Endothelial cell of umbilical vein (primary cell): ENCODE data around the gene NAXE. TPM values are rescaled to one million over a fixed set of nuclear protein-coding genes. Genes with fewer than 3 reads are reported as not detected.

ENCODE experiments used
- BruUV-seq: library from RNA; stranded (reverse); fragments of 400-500 nt; replicated peaks from 2 replicates; lab custom pipeline; 2021; lab: Mats Ljungman, UMichigan
- CTCF ChIA-PET: fragments of 300-600, 350-600 bp; sonication (Branson Sonifier 250); formaldehyde crosslinking; loops from one replicate; lab custom pipeline; 2021; ENCODE audit warnings: antibody characterized with exemption, inconsistent platforms; lab: Charles Lee
- POLR2A ChIA-PET: fragments of 300-600, 350-600 bp; sonication (Branson Sonifier 250); formaldehyde crosslinking; loops from one replicate; lab custom pipeline; 2021; ENCODE audit warnings: antibody characterized with exemption, inconsistent platforms; lab: Charles Lee
- DNase-seq: peaks from one replicate; pipeline ENCODE4 v3.0.0-alpha.2; 2011; ENCODE audit warnings: low read depth, low spot score
- FAIRE-seq: peaks from 2 replicates; lab custom pipeline; 2011; peaks lifted over from hg19 to GRCh38; lab: Jason Lieb, UNC
- H2AFZ ChIP-seq: 2 replicates; pipeline ENCODE4 v1.6.0; 2012; ENCODE audit warnings: low read depth, low read length, control low read depth, inconsistent platforms
- H3K27ac ChIP-seq: 2 replicates; pipeline ENCODE4 v1.5.1; 2011; ENCODE audit warnings: low read depth, mild to moderate bottlenecking, control low read depth, low read length, moderate library complexity; ENCODE audit not compliant: insufficient read depth
- H3K27me3 ChIP-seq, 2 experiments: 2 replicates each; pipeline versions ENCODE4 v1.6.0 to v1.6.1; 2011; ENCODE audit warnings: low read length in 2 of 2, mixed read lengths in 1 of 2; ENCODE audit not compliant: control insufficient read depth in 2 of 2, insufficient read depth in 2 of 2
- H3K36me3 ChIP-seq, 2 experiments: 2 replicates in 1 of 2; 3 replicates in 1 of 2; pipeline ENCODE4 v1.5.1; 2011; ENCODE audit warnings: low read length in 2 of 2, mild to moderate bottlenecking in 1 of 2, moderate library complexity in 1 of 2; ENCODE audit not compliant: control insufficient read depth in 2 of 2, insufficient read depth in 2 of 2; ENCODE audit errors: extremely low read depth in 1 of 2
- H3K4me1 ChIP-seq: 3 replicates; pipeline ENCODE4 v1.5.1; 2011; ENCODE audit warnings: mild to moderate bottlenecking, low read length; ENCODE audit not compliant: control insufficient read depth, insufficient read depth; ENCODE audit errors: extremely low read depth
- H3K4me2 ChIP-seq: 2 replicates; pipeline ENCODE4 v1.6.1; 2011; ENCODE audit warnings: low read length, control low read depth, mixed read lengths; ENCODE audit not compliant: insufficient read depth
- H3K4me3 ChIP-seq, 3 experiments: fragments of 200-600 bp in 1 of 3; sonication (generic), shearing (Covaris generic) in 1 of 3; replicated peaks in 1 of 3; 2 replicates each; pipeline ENCODE4 v1.5.1; 2011 to 2016; ENCODE audit warnings: control low read depth in 3 of 3, low read length in 3 of 3, mild to moderate bottlenecking in 2 of 3, inconsistent platforms in 1 of 3, low read depth in 1 of 3, moderate library complexity in 1 of 3; ENCODE audit not compliant: insufficient read depth in 1 of 3
- H3K79me2 ChIP-seq: 2 replicates; pipeline ENCODE4 v1.6.0; 2012; ENCODE audit warnings: low read length, inconsistent platforms; ENCODE audit not compliant: control insufficient read depth, insufficient read depth
- H3K9ac ChIP-seq: replicated peaks from 2 replicates; pipeline ENCODE3; 2011; ENCODE audit warnings: low read length, control low read depth; ENCODE audit not compliant: insufficient read depth; ENCODE audit errors: extremely low read depth
- H3K9me1 ChIP-seq: replicated peaks from 3 replicates; pipeline ENCODE4 v1.6.0; 2011; ENCODE audit warnings: mild to moderate bottlenecking, low read length; ENCODE audit not compliant: control insufficient read depth, insufficient read depth; ENCODE audit errors: extremely low read depth
- H3K9me3 ChIP-seq: replicated peaks from 2 replicates; pipeline ENCODE4 v1.5.1; 2012; ENCODE audit warnings: low read length, inconsistent platforms; ENCODE audit not compliant: control insufficient read depth, insufficient read depth
- H4K20me1 ChIP-seq: replicated peaks from 2 replicates; pipeline ENCODE3; 2011; ENCODE audit warnings: mild to moderate bottlenecking, low read length; ENCODE audit not compliant: control insufficient read depth, insufficient read depth; ENCODE audit errors: extremely low read depth
- CTCF ChIP-seq, 2 donors: IDR thresholded peaks; 1 replicate in 1 of 2; 2 replicates in 1 of 2; pipeline ENCODE4 v1.5.1; 2011; ENCODE audit warnings: low read length in 2 of 2, mild to moderate bottlenecking in 2 of 2, moderate library complexity in 2 of 2, control low read depth in 1 of 2, inconsistent platforms in 1 of 2, low read depth in 1 of 2; ENCODE audit not compliant: insufficient read depth in 1 of 2; ENCODE audit errors: extremely low read depth in 1 of 2
- EZH2 ChIP-seq: IDR thresholded peaks from 2 replicates; pipeline ENCODE4 v1.6.1; 2012; ENCODE audit warnings: borderline replicate concordance, low read depth, mild to moderate bottlenecking, moderate library complexity, low read length, inconsistent platforms; ENCODE audit not compliant: severe bottlenecking
- GATA2 ChIP-seq: IDR thresholded peaks from 2 replicates; pipeline ENCODE4 v1.7.0; 2011; ENCODE audit warnings: low read depth, mild to moderate bottlenecking, moderate library complexity, mixed read lengths, low read length; ENCODE audit not compliant: insufficient read length, insufficient read depth
- JUN ChIP-seq: IDR thresholded peaks from 2 replicates; pipeline ENCODE4 v1.6.1; 2011; ENCODE audit warnings: borderline replicate concordance, low read depth; ENCODE audit not compliant: insufficient read length, insufficient read depth
- MAX ChIP-seq: IDR thresholded peaks from 2 replicates; pipeline ENCODE4 v1.6.1; 2011; ENCODE audit not compliant: insufficient read depth, insufficient read length
- MYC ChIP-seq: IDR thresholded peaks from one replicate; pipeline ENCODE4 v1.6.1; 2011; ENCODE audit warnings: mild to moderate bottlenecking, low read depth, low read length
- dilution Hi-C: fragments of 300-500 bp; cut with MboI; formaldehyde crosslinking; loops from one replicate; pipeline ENCODE4 v1.15.0; 2019; ENCODE audit warnings: low sequenced_read_pairs; ENCODE audit not compliant: extremely low pct_ligation_motif_present
- intact Hi-C: fragments of 100-400 bp; cut with micrococcal nuclease; formaldehyde crosslinking; loops from one replicate; pipeline ENCODE4 v1.10.0; 2022
- polyA plus RNA-seq, 4 experiments: library from polyadenylated mRNA; depleted of rRNA in 3 of 4; stranded (reverse) in 3 of 4; unstranded in 1 of 4; fragments of >200 nt; gene quantifications; 2 replicates each; pipeline versions ENCODE4 v1.2.1 to v1.2.3, GENCODE V29; 2011 to 2012; ENCODE audit warnings: missing spikeins in 1 of 4
- total RNA-seq: library from RNA; stranded (reverse); gene quantifications from 2 replicates; pipeline ENCODE4 v1.2.3, GENCODE V29; 2021

Gene NAXE
- total and polyA plus RNA-seq, 2 donors (not counting 3 experiments of a cell fraction or from before 2014, with no cell fraction given) = 76.2 to 187 TPM

GRCh38 chr1:156551066-156551643, 40.4 kb upstream of the NAXE start:
- Histone ChIP-seq H3K27me3 (no peaks in the 10 kb centered on the region), H3K4me1 (no peaks in the 10 kb centered on the region), H3K9me1 (no peaks in the 10 kb centered on the region), H2AFZ (no peak overlapping the region), H3K36me3 (peaks cover 11 to 24% of the 10 kb centered on the region in 2 experiments), H4K20me1 (no peaks in the 10 kb centered on the region), H3K9ac (no peak overlapping the region), H3K4me3 (no peak overlapping the region), H3K79me2 (no peaks in the 10 kb centered on the region), H3K27ac (no peak overlapping the region), H3K4me2 (no peak overlapping the region), H3K9me3 (no peaks in the 10 kb centered on the region)
- FAIRE-seq = no peak
- POLR2A ChIA-PET = interaction anchor here (0.6 kb wide), 1 partner anchor 78 kb away, joined by 6 read pairs; no protein-coding TSS in a partner anchor
- no peak for TF ChIP-seq MAX
- TF ChIP-seq MYC = no peak
- no peak for TF ChIP-seq GATA2
- no peak for TF ChIP-seq EZH2
- no peak for TF ChIP-seq JUN
- no peak for TF ChIP-seq CTCF (IDR thresholded peaks at IDR 0.05; ENCODE audit: extremely low read depth in 1 of 2, insufficient read depth in 1 of 2, low read depth in 1 of 2, low read length in 2 of 2)
- dilution Hi-C loops = no loop called here
- BruUV-seq = no TSS peak
- CTCF ChIA-PET = interaction anchor here (1.3 to 2.5 kb wide), 2 partner anchors 70 to 166 kb away, joined by 5 to 14 read pairs; no protein-coding TSS in a partner anchor
- no peak for DNase-seq
- intact Hi-C loops = no loop called here
